Measurements from ENCODE around the gene CDH4. TPM values are rescaled to one million over a fixed set of nuclear protein-coding genes. Genes with fewer than 3 reads are reported as not detected.

CDH4 gene
- total and polyA plus RNA-seq, 2 of the 8 experiments (the other 6 are each of a cell fraction or from before 2014, with no cell fraction given) = 4.3 to 7.9 TPM

- Histone ChIP-seq H2BK20ac (ENCODE audit: low read length) (no peak overlapping the region), H3K9me3 (ENCODE audit: insufficient read depth in 2 of 2, low read depth in 1 of 2, low read length in 1 of 2) (peaks cover 9 to 12% of the 10 kb centered on the region in 2 experiments; a peak in 3 of 4 replicates), H3K4ac (replicated peaks; ENCODE audit: insufficient read length, low read depth, low read length) (no peak overlapping the region), H2AFZ (ENCODE audit: low read length) (no peak overlapping the region), H3K18ac (ENCODE audit: extremely low read depth, low read length) (no peak overlapping the region), H2AK5ac (ENCODE audit: low read depth, low read length) (no peak overlapping the region), H4K20me1 (replicated peaks in 1 of 2; ENCODE audit: control insufficient read depth in 1 of 2, insufficient read depth in 2 of 2, low read length in 2 of 2) (no peaks in the 10 kb centered on the region), H3K4me3 (ENCODE audit: extremely low read depth in 1 of 4, insufficient read depth in 2 of 4, low read depth in 3 of 4, low read length in 4 of 4) (no peak overlapping the region), H3K27me3 (replicated peaks in 1 of 4; ENCODE audit: control insufficient read depth in 3 of 4, extremely low read depth in 1 of 4, insufficient read depth in 3 of 4, low read length in 3 of 4) (no peaks in the 10 kb centered on the region; a peak in 1 of 7 replicates), H2BK120ac (replicated peaks; ENCODE audit: low read depth, low read length) (no peak overlapping the region), H3K36me3 (ENCODE audit: control insufficient read depth in 2 of 4, insufficient read depth in 4 of 4, low read length in 3 of 4) (no peaks in the 10 kb centered on the region), H3K79me2 (ENCODE audit: control insufficient read depth in 1 of 2, insufficient read depth in 2 of 2, low read length in 2 of 2) (no peaks in the 10 kb centered on the region), H3K23ac (ENCODE audit: insufficient read length) (no peak overlapping the region), H3K4me2 (ENCODE audit: insufficient read depth in 1 of 2, low read depth in 2 of 2, low read length in 2 of 2) (no peak overlapping the region), H4K91ac (replicated peaks; ENCODE audit: insufficient read length, low read length) (peak overlapping the region; percentile 71), H3K27ac (ENCODE audit: low read depth, low read length) (no peak overlapping the region), H4K5ac (ENCODE audit: insufficient read length, low read depth, low read length) (no peak overlapping the region), H4K8ac (ENCODE audit: extremely low read depth, insufficient read depth, low read length) (0 out of 2 replicates have a peak overlapping the region, but pooled peaks have one; percentile 18), H3K9ac (replicated peaks in 1 of 4; ENCODE audit: extremely low read depth in 1 of 4, low read depth in 3 of 4, low read length in 3 of 4) (no peak overlapping the region), H3K23me2 (ENCODE audit: low read depth, low read length) (no peaks in the 10 kb centered on the region), H3K56ac (replicated peaks; ENCODE audit: insufficient read length, low read depth, low read length) (no peak overlapping the region), H3K79me1 (ENCODE audit: low read depth, low read length) (no peaks in the 10 kb centered on the region), H3K14ac (ENCODE audit: insufficient read length) (no peak overlapping the region), H3K4me1 (replicated peaks in 1 of 4; ENCODE audit: control insufficient read depth in 3 of 4, insufficient read depth in 4 of 4, low read length in 3 of 4) (no peaks in the 10 kb centered on the region), H2BK12ac (ENCODE audit: low read depth, low read length) (no peak overlapping the region), H2BK15ac (ENCODE audit: low read length) (no peak overlapping the region), H2BK5ac (ENCODE audit: low read depth, low read length) (no peak overlapping the region)
- POLR2A ChIA-PET (ENCODE audit: partially characterized antibody) = interaction anchor here (1.0 kb wide), 1 partner anchor 135 kb away, joined by 3 read pairs; no protein-coding TSS in a partner anchor
- 85% methylated on average over 25 of the region's 25 CpGs; no CpG with 5 or more reads in 1 of the 2 experiments for WGBS, 2 experiments (ENCODE audit: extremely low coverage in 1 of 2, insufficient coverage in 1 of 2, insufficient read length in 1 of 2, insufficient replicate concordance in 2 of 2, low coverage in 1 of 2, low lambda C conversion rate in 2 of 2, missing lambda C conversion rate in 1 of 2)
- FAIRE-seq (no peak), DNase-seq (ENCODE audit: low read depth in 1 of 2, low spot score in 2 of 2) (no peak)
- CTCF ChIA-PET (ENCODE audit: partially characterized antibody) = interaction anchor here (0.6 to 5.0 kb wide), 32 partner anchors 10 to 792 kb away, joined by 3 to 45 read pairs (median 4); no protein-coding TSS in a partner anchor
- TF ChIP-seq RAD21 (IDR thresholded peaks at IDR 0.05 in 1 of 2, conservative IDR thresholded peaks at IDR 0.05 in 1 of 2; ENCODE audit: low read depth in 2 of 2, low read length in 2 of 2) (peak; percentile 59 to 67), CTCF (IDR thresholded peaks at IDR 0.05; ENCODE audit: control extremely low read depth in 1 of 3, insufficient read depth in 1 of 3, low read depth in 1 of 3, low read length in 3 of 3) (peak; percentile 43 to 60 (median 45)), CHD2 (IDR thresholded peaks at IDR 0.05; ENCODE audit: low read length) (no peak)
Measured at GRCh38 chr20:61875221-61875885, 623.3 kb downstream of the CDH4 start.

Data from H1 (cell line).